Measurements from ENCODE around the gene PLCH2. TPM values are rescaled to one million over a fixed set of nuclear protein-coding genes. Genes with fewer than 3 reads are reported as not detected.

Gene PLCH2
- total RNA-seq, 1 donor from 2014 or later = 0.92 TPM

GRCh38 chr1:2523891-2524609, 48.0 kb downstream of the PLCH2 start:
- no peaks in the 10 kb centered on the region for H3K36me3 ChIP-seq (ENCODE audit: control insufficient read depth, insufficient read depth, low read length)
- no peak for DNase-seq (ENCODE audit: low read depth)
- no peak for TF ChIP-seq CTCF (IDR thresholded peaks at IDR 0.05; ENCODE audit: insufficient read depth, low read length, poor library complexity, severe bottlenecking)
- no peak overlapping the region for H3K4me3 ChIP-seq (ENCODE audit: low read depth, low read length)
- H3K27me3 ChIP-seq (ENCODE audit: control insufficient read depth, insufficient read depth, low read length) = peaks cover 6% of the 10 kb centered on the region

GRCh38 chr1:2525572-2525919, 49.5 kb downstream of the PLCH2 start:
- TF ChIP-seq CTCF (IDR thresholded peaks at IDR 0.05; ENCODE audit: insufficient read depth, low read length, poor library complexity, severe bottlenecking) = peak; percentile 5
- peaks cover 19% of the 10 kb centered on the region for H3K27me3 ChIP-seq (ENCODE audit: control insufficient read depth, insufficient read depth, low read length)
- peak overlapping the region; percentile 67 for H3K4me3 ChIP-seq (ENCODE audit: low read depth, low read length)
- no peaks in the 10 kb centered on the region for H3K36me3 ChIP-seq (ENCODE audit: control insufficient read depth, insufficient read depth, low read length)
- DNase-seq (ENCODE audit: low read depth) = no peak

- TF ChIP-seq CTCF (IDR thresholded peaks at IDR 0.05; ENCODE audit: insufficient read depth, low read length, poor library complexity, severe bottlenecking) = no peak
- H3K4me3 ChIP-seq (ENCODE audit: low read depth, low read length) = peak within 1 kb of the TSS; percentile 67
- peak; percentile 67 for DNase-seq (ENCODE audit: low read depth)
- no peaks in the 10 kb centered on the region for H3K36me3 ChIP-seq (ENCODE audit: control insufficient read depth, insufficient read depth, low read length)
- peaks cover 25% of the 10 kb centered on the region for H3K27me3 ChIP-seq (ENCODE audit: control insufficient read depth, insufficient read depth, low read length)
Observed at GRCh38 chr1:2525920-2526823, 50.1 kb downstream of the PLCH2 start, which contains the start of gene PANK4. TSS of gene PANK4 (minus strand) at chr1:2526596. CDS start at chr1:2526587, 9 bp downstream.

- no peaks in the 10 kb centered on the region for H3K36me3 ChIP-seq (ENCODE audit: control insufficient read depth, insufficient read depth, low read length)
- no peak for DNase-seq (ENCODE audit: low read depth)
- H3K27me3 ChIP-seq (ENCODE audit: control insufficient read depth, insufficient read depth, low read length) = peaks cover 30% of the 10 kb centered on the region
Observed at GRCh38 chr1:2526824-2527555, 50.9 kb downstream of the PLCH2 start.

GRCh38 chr1:2527556-2527860, 51.4 kb downstream of the PLCH2 start:
- Histone ChIP-seq H3K27me3 (ENCODE audit: control insufficient read depth, insufficient read depth, low read length) (peaks cover 30% of the 10 kb centered on the region), H3K36me3 (ENCODE audit: control insufficient read depth, insufficient read depth, low read length) (no peaks in the 10 kb centered on the region), H3K4me3 (ENCODE audit: low read depth, low read length) (no peak overlapping the region)
- DNase-seq (ENCODE audit: low read depth) = no peak
- TF ChIP-seq CTCF (IDR thresholded peaks at IDR 0.05; ENCODE audit: insufficient read depth, low read length, poor library complexity, severe bottlenecking) = no peak

More at GRCh38 chr1:2526824-2527555, 50.9 kb downstream of the PLCH2 start:
- no peak for TF ChIP-seq CTCF (IDR thresholded peaks at IDR 0.05; ENCODE audit: insufficient read depth, low read length, poor library complexity, severe bottlenecking)
- no peak overlapping the region for H3K4me3 ChIP-seq (ENCODE audit: low read depth, low read length)

Data from kidney epithelial cell (primary cell).